Measurements from ENCODE around the gene PLA2G3.

DNA sequence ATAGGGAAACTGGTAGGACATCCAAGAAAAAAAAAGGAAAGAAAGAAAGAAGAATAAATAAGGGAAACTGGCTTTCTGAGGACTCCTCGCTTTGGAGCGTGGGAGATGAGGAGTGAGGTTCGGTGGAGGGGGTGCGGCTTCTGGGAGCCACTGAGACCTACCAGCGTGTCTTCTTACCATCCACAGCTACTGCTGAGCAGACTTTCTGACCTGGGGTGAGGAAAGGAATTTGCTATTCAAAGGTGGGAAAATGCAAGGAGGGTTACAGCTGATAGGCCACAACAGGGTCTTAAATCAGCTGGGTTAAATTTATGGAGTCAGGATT lies 32.5 kb downstream of the PLA2G3 start:
- no peak for TF ChIP-seq RAD21 (IDR thresholded peaks at IDR 0.05; ENCODE audit: low read depth)
- no peak for TF ChIP-seq ZBTB7A (IDR thresholded peaks at IDR 0.05; ENCODE audit: low read depth)
